ENCODE results near the gene DGCR2. TPM values are rescaled to one million over a fixed set of nuclear protein-coding genes. Genes with fewer than 3 reads are reported as not detected.
A peak's percentile ranks its signal among the peaks of the same experiment; 100 is the strongest.
"Not testable (repeated sequence)": the region's sequence is repeated elsewhere in the genome, so short reads cannot be mapped to it uniquely, and the experiment has no call there.

Gene DGCR2
- total RNA-seq, 1 experiment from 2014 or later, result 24.8 TPM

DNA sequence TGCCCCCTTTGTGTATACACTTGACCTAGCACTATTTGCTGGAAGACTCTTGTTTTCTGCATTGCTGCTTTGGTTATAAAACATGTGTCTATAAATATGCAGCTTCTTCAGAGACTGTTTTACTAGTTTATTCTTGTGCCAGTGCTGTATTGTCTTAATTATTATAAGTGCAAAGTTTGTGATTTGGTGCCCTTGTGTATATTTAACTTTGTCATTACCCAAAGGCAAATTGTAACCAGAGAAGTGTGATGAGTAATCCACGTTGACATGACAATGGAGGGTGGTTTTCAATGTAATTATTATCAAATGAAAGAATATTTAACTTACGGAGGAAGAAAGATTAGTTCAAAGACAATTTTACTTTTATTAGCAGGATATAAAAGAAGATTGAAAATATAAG is 111.1 kb downstream of the DGCR2 start:
- no peak for DNase-seq (ENCODE audit: low read depth)

GRCh38 chr22:19005905-19006304 is 116.3 kb downstream of the DGCR2 start:
- DNase-seq (ENCODE audit: low read depth), result no peak

GRCh38 chr22:19004471-19004870 is 117.7 kb downstream of the DGCR2 start:
- no peak for DNase-seq (ENCODE audit: low read depth)

DNA sequence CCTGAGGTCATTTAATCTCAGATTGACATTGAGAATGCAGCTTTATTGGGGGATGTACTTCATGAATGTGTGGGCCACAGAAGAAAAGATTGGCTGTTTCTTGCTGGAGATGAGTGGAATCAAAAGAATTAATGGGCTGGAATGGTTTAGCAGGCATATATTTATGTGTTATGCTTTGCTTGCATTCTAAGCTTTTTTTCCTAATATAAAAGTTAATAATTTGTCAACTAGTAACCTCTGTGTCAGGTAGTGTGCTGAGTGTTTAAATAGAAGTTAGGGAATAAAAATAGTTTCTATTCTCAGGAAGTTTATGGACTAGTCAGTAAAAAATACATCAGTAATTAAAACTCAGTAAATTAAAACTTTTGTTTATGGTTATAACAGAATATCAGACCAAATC is 118.7 kb downstream of the DGCR2 start:
- DNase-seq (ENCODE audit: low read depth), result no peak

- peak; percentile 31 for DNase-seq (ENCODE audit: low read depth)
These were observed 119.6 kb downstream of the DGCR2 start for GRCh38 chr22:19002684-19003038.

DNA sequence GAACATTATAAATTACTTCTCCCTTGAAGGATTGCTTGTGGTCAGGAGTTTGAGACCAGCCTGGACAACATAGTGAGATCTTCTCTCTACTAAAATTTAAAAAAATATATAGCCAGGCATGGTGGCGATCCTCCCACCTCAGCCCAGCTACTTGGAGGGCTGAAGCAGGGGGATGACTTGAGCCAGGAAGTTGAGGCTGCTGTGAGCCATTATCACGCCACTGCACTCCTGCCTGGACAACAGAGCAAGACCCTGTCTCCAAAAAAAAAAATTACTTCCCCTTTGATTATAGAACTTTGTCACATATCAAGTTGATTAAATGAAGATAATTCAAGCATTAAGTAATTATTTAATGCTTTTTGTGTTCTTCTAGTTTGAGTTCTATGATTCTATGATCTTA is 121.0 kb downstream of the DGCR2 start:
- no peak for DNase-seq (ENCODE audit: low read depth)

GRCh38 chr22:19000106-19000505 is 122.1 kb downstream of the DGCR2 start:
- DNase-seq (ENCODE audit: low read depth), result not testable (repeated sequence)

GRCh38 chr22:18999416-18999815 is 122.8 kb downstream of the DGCR2 start:
- no peak for DNase-seq (ENCODE audit: low read depth)

GRCh38 chr22:18999008-18999407 is 123.2 kb downstream of the DGCR2 start:
- no peak for DNase-seq (ENCODE audit: low read depth)

DNA sequence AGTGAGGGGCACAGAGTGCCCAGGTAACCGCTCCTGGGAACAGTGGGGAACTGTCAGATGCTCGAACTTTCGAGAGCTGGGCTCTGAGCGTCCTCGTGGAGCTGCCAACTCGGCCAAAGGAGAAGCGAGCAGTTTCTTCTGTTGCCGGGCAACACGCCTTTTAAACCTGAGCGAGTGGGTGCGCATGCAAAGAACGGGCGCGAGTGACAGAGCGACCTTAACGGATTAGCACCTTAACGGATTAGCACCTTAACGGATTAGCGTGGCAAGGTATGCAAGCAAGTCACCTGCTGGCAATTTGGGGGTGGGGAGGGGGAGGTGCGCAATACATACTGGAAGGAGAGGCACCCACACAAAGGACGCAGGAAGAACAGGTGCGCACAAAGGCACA is 124.3 kb downstream of the DGCR2 start:
- no peak for DNase-seq (ENCODE audit: low read depth)

GRCh38 chr22:18997306-18997924 is 124.8 kb downstream of the DGCR2 start:
- no peak for DNase-seq (ENCODE audit: low read depth)

DNA sequence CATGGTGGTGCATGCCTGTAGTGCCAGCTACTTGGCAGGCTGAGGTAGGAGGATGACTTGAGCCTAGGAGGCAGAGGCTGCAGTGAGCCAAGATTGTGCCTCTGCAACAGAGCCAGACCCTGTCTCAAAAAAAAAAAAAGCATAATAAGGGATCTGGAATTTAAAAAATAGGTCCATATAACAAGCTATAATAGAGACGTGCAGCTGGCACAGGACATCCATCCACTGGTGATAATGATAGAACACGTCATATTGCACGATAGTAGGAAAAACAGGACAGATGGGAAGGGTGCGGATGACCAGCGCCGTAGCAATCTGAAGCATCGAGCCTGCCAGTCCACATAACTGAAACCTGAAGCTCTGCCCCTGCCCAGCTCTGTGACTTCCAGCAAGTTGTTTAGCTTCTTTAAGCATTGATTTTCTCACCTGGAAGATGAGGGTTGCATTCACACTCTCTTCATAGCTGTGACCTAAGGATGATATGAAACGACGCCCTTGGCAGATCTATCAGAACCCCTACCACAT is 125.8 kb downstream of the DGCR2 start:
- DNase-seq (ENCODE audit: low read depth), result no peak

DNA sequence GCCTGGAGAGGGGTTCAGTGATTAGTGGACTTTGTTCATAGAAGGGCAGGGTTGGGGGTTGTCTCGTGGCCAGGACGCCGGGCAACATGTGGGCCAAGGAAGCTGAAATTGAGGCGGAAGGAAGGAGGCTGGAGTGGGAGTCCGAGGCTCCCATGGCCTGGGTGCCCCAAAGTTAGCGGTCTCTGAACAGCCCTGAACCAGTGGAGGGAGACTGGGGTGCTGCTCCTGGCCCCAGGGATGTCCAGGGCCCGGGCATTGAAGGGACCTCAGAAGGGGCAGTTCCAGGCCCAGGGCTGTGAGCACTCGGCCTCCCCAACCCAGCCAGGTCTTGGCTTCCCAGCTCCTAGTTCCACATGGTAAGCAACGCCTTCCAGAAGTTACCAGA is 126.9 kb downstream of the DGCR2 start:
- no peak for DNase-seq (ENCODE audit: low read depth)

- DNase-seq (ENCODE audit: low read depth), result no peak
These were observed 127.4 kb downstream of the DGCR2 start for GRCh38 chr22:18994701-18995326.

DNA sequence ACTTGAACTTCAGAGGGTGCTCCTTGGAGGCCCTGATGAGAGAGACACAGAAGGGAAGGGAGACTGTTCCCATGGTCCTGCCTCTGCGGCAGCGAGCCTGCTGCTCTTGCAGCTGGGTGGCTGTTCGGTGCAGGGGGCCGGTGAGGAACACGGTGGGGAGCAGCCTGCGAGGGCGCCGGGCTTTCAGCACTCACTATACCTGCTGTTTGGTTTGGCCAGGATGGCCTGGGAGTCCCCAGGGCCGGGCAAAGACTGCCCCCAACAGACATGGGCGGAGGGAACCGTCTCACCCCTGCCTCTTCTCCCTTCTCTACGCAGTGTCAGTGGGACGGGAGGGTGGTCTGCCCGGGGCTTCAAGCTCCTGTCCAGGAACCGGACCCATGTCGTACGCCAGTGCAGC is 128.2 kb downstream of the DGCR2 start:
- no peak for DNase-seq (ENCODE audit: low read depth)

DNA sequence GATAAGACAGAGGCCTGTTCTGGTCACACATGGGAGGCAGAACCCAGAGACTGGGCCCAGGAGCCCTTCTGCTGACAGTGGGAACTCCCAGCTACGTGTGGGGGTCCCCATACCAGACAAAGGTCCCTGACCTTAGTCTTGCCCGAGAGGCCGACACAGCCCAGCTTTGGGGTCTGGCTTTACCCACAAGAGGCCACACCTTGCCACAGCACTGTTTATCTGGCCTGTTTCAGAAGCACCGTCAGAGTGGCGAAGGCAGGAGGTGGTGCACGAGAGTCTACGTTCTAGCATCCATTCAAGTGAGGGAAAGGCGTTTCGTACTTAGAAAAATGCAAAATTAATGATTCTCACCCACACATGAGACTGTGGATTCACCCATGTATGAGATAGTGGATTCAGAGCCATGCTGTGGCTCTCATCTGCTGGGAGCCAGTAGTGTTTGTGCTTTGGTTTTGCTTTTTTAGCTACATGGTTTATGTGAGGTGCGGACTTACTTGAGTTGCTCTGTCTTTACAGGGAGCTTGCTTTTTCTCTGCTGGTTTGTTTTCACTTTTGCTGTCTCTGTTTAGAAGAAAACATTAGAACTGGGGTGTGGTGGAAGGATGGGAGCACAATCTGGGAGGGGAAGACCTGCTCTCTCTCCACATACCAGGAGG is 129.5 kb downstream of the DGCR2 start:
- DNase-seq (ENCODE audit: low read depth), result no peak

DNA sequence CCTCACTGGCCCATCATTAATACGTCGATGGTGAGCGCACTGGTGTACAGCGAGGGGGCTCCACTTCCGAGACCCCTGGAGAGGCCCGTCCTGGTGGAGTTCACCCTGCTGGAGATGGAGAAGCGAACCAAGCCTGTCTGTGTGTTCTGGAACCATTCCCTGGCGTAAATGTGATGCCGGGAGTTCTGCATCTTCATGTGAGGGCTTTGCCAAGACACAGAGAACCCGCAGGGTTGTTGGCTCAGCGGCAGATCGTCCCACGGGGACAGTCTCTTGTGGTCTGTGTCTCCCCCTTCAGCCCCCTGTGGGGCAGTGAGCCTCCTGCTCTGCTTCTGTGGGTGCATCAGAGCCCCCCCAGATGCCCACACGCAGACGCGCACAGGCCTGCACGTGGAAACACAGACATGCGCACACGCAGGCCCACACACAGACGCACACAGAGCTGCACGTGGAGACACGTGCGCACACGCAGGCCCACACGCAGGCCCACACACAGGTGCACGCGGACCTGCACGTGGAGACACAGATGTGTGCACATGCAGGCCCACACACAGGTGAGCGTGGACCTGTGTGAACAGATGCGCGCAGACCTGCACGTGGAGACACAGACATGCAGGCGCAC is 130.3 kb downstream of the DGCR2 start:
- DNase-seq (ENCODE audit: low read depth), result no peak

GRCh38 chr22:18991138-18991432 is 131.1 kb downstream of the DGCR2 start:
- DNase-seq (ENCODE audit: low read depth), result no peak

- no peak for DNase-seq (ENCODE audit: low read depth)
These were observed 131.7 kb downstream of the DGCR2 start for GRCh38 chr22:18990355-18991137.

DNA sequence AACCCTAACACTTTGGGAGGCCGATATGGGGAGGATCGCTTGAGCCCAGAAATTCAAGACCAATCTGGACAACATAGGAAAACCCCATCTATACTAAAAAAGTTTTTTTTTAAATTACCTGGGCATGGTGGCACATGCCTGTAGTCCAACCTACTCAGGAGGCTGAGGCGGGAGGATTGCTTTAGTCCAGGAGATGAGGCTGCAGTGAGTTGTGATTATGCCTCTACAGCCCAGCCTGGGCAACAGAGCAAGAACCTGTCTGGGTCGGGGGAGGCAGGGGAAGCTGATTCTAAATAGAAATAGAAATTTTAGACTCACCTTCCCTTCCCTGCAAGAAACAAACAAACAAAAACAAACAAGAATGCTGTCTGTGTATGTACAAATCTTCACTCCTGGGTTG is 133.3 kb downstream of the DGCR2 start:
- DNase-seq (ENCODE audit: low read depth), result no peak

GRCh38 chr22:18987765-18988164 is 134.4 kb downstream of the DGCR2 start:
- DNase-seq (ENCODE audit: low read depth), result peak; percentile 35

GRCh38 chr22:18987114-18987513 is 135.1 kb downstream of the DGCR2 start:
- DNase-seq (ENCODE audit: low read depth), result not testable (repeated sequence)
